Kidney (tissue), 14 donors: ENCODE results near the gene ANXA8. TPM values are rescaled to one million over a fixed set of nuclear protein-coding genes. Genes with fewer than 3 reads are reported as not detected.
A peak's percentile ranks its signal among the peaks of the same experiment; 100 is the strongest.

ENCODE experiments used
- DNase-seq, 5 donors: peaks; one replicate each; pipeline ENCODE4 v3.0.0-alpha.2; 2013 to 2020
- FAIRE-seq: peaks from 2 replicates; lab custom pipeline; 2012; peaks lifted over from hg19 to GRCh38; lab: Jason Lieb, UNC
- H3K27ac ChIP-seq, 2 donors: one replicate each; pipeline ENCODE4 v1.7.0; 2013; ENCODE audit warnings: low read depth in 2 of 2, low read length in 2 of 2, inconsistent platforms in 1 of 2
- H3K27me3 ChIP-seq: one replicate; pipeline ENCODE4 v1.7.1; 2013; ENCODE audit warnings: low read length, inconsistent platforms; ENCODE audit not compliant: control insufficient read depth, insufficient read depth
- H3K36me3 ChIP-seq, 3 donors: one replicate each; pipeline versions ENCODE4 v1.7.0 to v1.7.1; 2013; ENCODE audit warnings: low read length in 3 of 3, control low read depth in 1 of 3, inconsistent platforms in 1 of 3; ENCODE audit not compliant: insufficient read depth in 3 of 3, control insufficient read depth in 2 of 3
- H3K4me1 ChIP-seq, 3 donors: one replicate each; pipeline versions ENCODE4 v1.7.0 to v1.7.1; 2013; ENCODE audit warnings: low read length in 3 of 3, inconsistent platforms in 1 of 3, low read depth in 1 of 3; ENCODE audit not compliant: control insufficient read depth in 2 of 3, insufficient read depth in 2 of 3
- H3K4me3 ChIP-seq, 3 donors: one replicate each; pipeline versions ENCODE4 v1.7.0 to v1.8.1; 2013; ENCODE audit warnings: low read length in 3 of 3, control low read depth in 1 of 3, inconsistent platforms in 1 of 3
- H3K9ac ChIP-seq, 3 donors: one replicate each; pipeline versions ENCODE4 v1.7.0 to v1.7.1; 2013; ENCODE audit warnings: low read length in 3 of 3, control low read depth in 1 of 3, inconsistent platforms in 1 of 3
- H3K9me3 ChIP-seq, 3 donors: one replicate each; pipeline versions ENCODE4 v1.7.0 to v1.7.1; 2013; ENCODE audit warnings: low read length in 3 of 3, control low read depth in 1 of 3, inconsistent platforms in 1 of 3; ENCODE audit not compliant: control insufficient read depth in 2 of 3, insufficient read depth in 1 of 3
- CTCF ChIP-seq: IDR thresholded peaks from 3 replicates; pipeline ENCODE4 v1.5.1; 2012; ENCODE audit warnings: mild to moderate bottlenecking, moderate library complexity, borderline replicate concordance; ENCODE audit not compliant: insufficient read depth; ENCODE audit errors: extremely low read depth
- intact Hi-C: fragments of 100-400 bp; cut with DNase I; formaldehyde crosslinking; loops from one replicate; pipeline ENCODE4 v1.11.1; 2022
- polyA plus RNA-seq: library from polyadenylated mRNA; stranded (reverse); fragments of 350-450 nt; fragmentation: Illumina TruSeq; extraction: RNeasy Lipid Tissue Mini Kit (QIAGEN cat#74804); gene quantifications from one replicate; pipeline ENCODE4 v1.2.3, GENCODE V29; 2014; ENCODE audit warnings: low read depth, low replicate concordance; ENCODE audit not compliant: insufficient read depth
- total RNA-seq: library from RNA; stranded (reverse); fragmentation: NEBNext Ultra II Directional; extraction: Animal tissue kit (Norgen Biotek cat#: 25700); gene quantifications from one replicate; pipeline ENCODE4 v1.2.1, GENCODE V29; 2021
- donor health status: control.
- donor health status: control.
- donor health status: control.
- donor health status: control.
- donor health status: control.
- donor health status: DM: yes; HTN: yes; CAD: no.
- donor health status: Normal renal cell carcinoma (clear cell type).

Gene ANXA8
- total and polyA plus RNA-seq, 2 donors from 2014 or later = 0.16 TPM; not detected in 1

DNA sequence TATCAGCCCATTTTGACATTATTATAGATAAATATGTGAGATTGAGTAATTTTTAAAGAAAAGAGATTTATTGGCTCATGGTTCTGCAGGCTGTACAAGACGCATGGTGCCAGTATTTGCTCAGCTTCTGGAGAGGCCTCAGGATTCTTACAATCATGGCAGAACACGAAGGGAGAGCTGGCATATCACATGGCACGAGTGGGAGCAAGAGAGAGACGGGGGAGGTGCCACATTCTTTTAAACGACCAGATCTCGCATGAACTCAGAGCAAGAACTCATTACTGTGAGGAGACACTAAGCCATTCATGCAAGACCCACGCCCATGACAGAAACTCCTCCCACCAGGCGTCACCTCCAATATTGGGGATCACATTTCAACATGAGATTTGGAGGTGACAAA is 59.7 kb downstream of the ANXA8 start:
- no peak for TF ChIP-seq CTCF
- H3K4me1 ChIP-seq = no peaks in the 10 kb centered on the region
- H3K27ac ChIP-seq = no peak overlapping the region
- H3K27me3 ChIP-seq = no peaks in the 10 kb centered on the region
- intact Hi-C loops = no loop called here
- H3K4me3 ChIP-seq = no peak overlapping the region
- DNase-seq (no peak), FAIRE-seq (no peak)
- H3K9me3 ChIP-seq = no peaks in the 10 kb centered on the region
- no peak overlapping the region for H3K9ac ChIP-seq
- H3K36me3 ChIP-seq = no peaks in the 10 kb centered on the region

GRCh38 chr10:47423476-47423875 is 60.4 kb downstream of the ANXA8 start:
- Histone ChIP-seq H3K9me3 (no peaks in the 10 kb centered on the region), H3K27me3 (no peaks in the 10 kb centered on the region), H3K4me3 (no peak overlapping the region), H3K36me3 (no peaks in the 10 kb centered on the region), H3K9ac (no peak overlapping the region), H3K27ac (no peak overlapping the region), H3K4me1 (no peaks in the 10 kb centered on the region)
- intact Hi-C loops = no loop called here
- TF ChIP-seq CTCF = no peak
- FAIRE-seq = no peak
- DNase-seq = peak in 1 of 5 donors; percentile 36

- TF ChIP-seq CTCF = no peak
- Histone ChIP-seq H3K9me3 (no peaks in the 10 kb centered on the region), H3K27me3 (no peaks in the 10 kb centered on the region), H3K4me1 (no peaks in the 10 kb centered on the region), H3K4me3 (no peak overlapping the region), H3K36me3 (no peaks in the 10 kb centered on the region), H3K9ac (no peak overlapping the region), H3K27ac (no peak overlapping the region)
- intact Hi-C loops = no loop called here
- peak in 1 of 5 donors; percentile 64 for DNase-seq
- no peak for FAIRE-seq
These were observed 62.6 kb downstream of the ANXA8 start for GRCh38 chr10:47421057-47421952.
